Stimulated activated CD4-positive, alpha-beta T cell treated with anti-CD3 and anti-CD28 coated beads, Interleukin-12 subunit alpha, Interleukin-12 subunit beta, amount 100 ng/mL, for 24 hours (primary cell): ENCODE measurements around the gene ZNF574.
A peak's percentile ranks its signal among the peaks of the same experiment; 100 is the strongest.

Experiments
- DNase-seq, 2 experiments: peaks; one replicate each; pipeline ENCODE4 v3.0.0-alpha.2; 2020; ENCODE audit warnings: low read depth in 2 of 2

Gene ZNF574

GRCh38 chr19:42059196-42059595 lies 16.8 kb upstream of the ZNF574 start:
- DNase-seq: no peak

GRCh38 chr19:42060117-42060516 lies 15.8 kb upstream of the ZNF574 start:
- DNase-seq: no peak

GRCh38 chr19:42062381-42062780 lies 13.6 kb upstream of the ZNF574 start:
- no peak for DNase-seq

GRCh38 chr19:42064432-42064831 lies 11.5 kb upstream of the ZNF574 start:
- DNase-seq: no peak

- DNase-seq: no peak
Measured at GRCh38 chr19:42065051-42065450, 10.9 kb upstream of the ZNF574 start.

GRCh38 chr19:42065511-42065910 lies 10.5 kb upstream of the ZNF574 start:
- DNase-seq: no peak

GRCh38 chr19:42066075-42066754 lies 9.8 kb upstream of the ZNF574 start:
- no peak for DNase-seq

GRCh38 chr19:42067315-42067888 lies 8.6 kb upstream of the ZNF574 start:
- no peak for DNase-seq

GRCh38 chr19:42068361-42068755 lies 7.6 kb upstream of the ZNF574 start:
- no peak for DNase-seq

- no peak for DNase-seq
Measured at GRCh38 chr19:42068756-42069571, 7.0 kb upstream of the ZNF574 start.

- no peak for DNase-seq
Measured at GRCh38 chr19:42069619-42070351, 6.2 kb upstream of the ZNF574 start, which contains the start of gene GRIK5. GRIK5 (minus strand) TSS chr19:42070206; CDS start chr19:42065770, 4,436 bp downstream.

GRCh38 chr19:42071247-42071646 lies 4.7 kb upstream of the ZNF574 start:
- no peak for DNase-seq

GRCh38 chr19:42074513-42075363 lies 1.2 kb upstream of the ZNF574 start:
- no peak for DNase-seq

- DNase-seq: no peak
Measured at GRCh38 chr19:42075364-42075615, 676 bp upstream of the ZNF574 start.

GRCh38 chr19:42076380-42076944 lies 496 bp downstream of the ZNF574 start:
- DNase-seq: peak; percentile 18 to 26

- DNase-seq: no peak
Measured at GRCh38 chr19:42078058-42078457, 2.1 kb downstream of the ZNF574 start.

- DNase-seq: no peak
Measured at GRCh38 chr19:42078538-42079275, 2.7 kb downstream of the ZNF574 start.

- no peak for DNase-seq
Measured at GRCh38 chr19:42079276-42079669, 3.3 kb downstream of the ZNF574 start.

GRCh38 chr19:42079886-42080763 lies 4.2 kb downstream of the ZNF574 start:
- DNase-seq: no peak
